NCI-H748 (cell line): Measurements from ENCODE around the gene ELOVL3.

Experiments
- DNase-seq: peaks from one replicate; lab custom pipeline; 2025; ENCODE audit not compliant: unreplicated experiment; lab: John Stamatoyannopoulos, UW

Gene ELOVL3

GRCh38 chr10:102226542-102226870 is 407 bp downstream of the ELOVL3 start:
- DNase-seq: no peak

- DNase-seq: no peak
Measured at GRCh38 chr10:102227050-102227449, 951 bp downstream of the ELOVL3 start.

- peak; percentile 82 for DNase-seq
Measured at GRCh38 chr10:102229810-102230263, 3.7 kb downstream of the ELOVL3 start.

- peak; percentile 85 for DNase-seq
Measured at GRCh38 chr10:102230264-102230860, 4.3 kb downstream of the ELOVL3 start.

- peak; percentile 68 for DNase-seq
Measured at GRCh38 chr10:102230861-102231356, 4.8 kb downstream of the ELOVL3 start.

GRCh38 chr10:102231357-102232318 is 5.5 kb downstream of the ELOVL3 start:
- peak; percentile 48 for DNase-seq

- no peak for DNase-seq
Measured at GRCh38 chr10:102233997-102234396, 7.9 kb downstream of the ELOVL3 start.

GRCh38 chr10:102234888-102235597 is 8.9 kb downstream of the ELOVL3 start:
- no peak for DNase-seq

GRCh38 chr10:102235598-102235920 is 9.5 kb downstream of the ELOVL3 start:
- DNase-seq: no peak

GRCh38 chr10:102236006-102236405 is 9.9 kb downstream of the ELOVL3 start:
- no peak for DNase-seq

- DNase-seq: no peak
Measured at GRCh38 chr10:102237711-102238252, 11.7 kb downstream of the ELOVL3 start.

- no peak for DNase-seq
Measured at GRCh38 chr10:102240467-102241031, 14.4 kb downstream of the ELOVL3 start.

GRCh38 chr10:102241032-102241443 is 14.9 kb downstream of the ELOVL3 start:
- no peak for DNase-seq

- peak; percentile 88 for DNase-seq
Measured at GRCh38 chr10:102241444-102242117, 15.5 kb downstream of the ELOVL3 start, which contains the start of gene PITX3. PITX3 (minus strand) TSS chr10:102241512; CDS start chr10:102232080, 9,432 bp downstream.

GRCh38 chr10:102242118-102242485 is 16.0 kb downstream of the ELOVL3 start:
- no peak for DNase-seq

- DNase-seq: no peak
Measured at GRCh38 chr10:102243309-102243708, 17.2 kb downstream of the ELOVL3 start.

GRCh38 chr10:102245082-102245931 is 19.2 kb downstream of the ELOVL3 start, which contains the start of gene GBF1:
GBF1 (plus strand) TSS chr10:102245532; CDS start chr10:102258939, 13,407 bp downstream.
- peak; percentile 99 for DNase-seq

GRCh38 chr10:102245932-102246251 is 19.8 kb downstream of the ELOVL3 start:
- DNase-seq: no peak

- no peak for DNase-seq
Measured at GRCh38 chr10:102246261-102246660, 20.2 kb downstream of the ELOVL3 start.
